CD4-positive, alpha-beta T cell (primary cell): Measurements from ENCODE around the gene FBXO30. TPM values are rescaled to one million over a fixed set of nuclear protein-coding genes. Genes with fewer than 3 reads are reported as not detected.

Source experiments
- ATAC-seq: fragments of 200-7000 bp; cut with Tn5 transposase; one replicate; pipeline ENCODE4 v1.10.0; 2022; ENCODE audit warnings: mild to moderate bottlenecking; ENCODE audit not compliant: poor library complexity
- CTCF ChIA-PET: fragments of 350-600 bp; sonication (Branson Sonifier 250); formaldehyde crosslinking; loops from one replicate; lab custom pipeline; 2021; ENCODE audit warnings: antibody characterized with exemption, inconsistent platforms; lab: Charles Lee
- POLR2A ChIA-PET: fragments of 350-600 bp; sonication (Branson Sonifier 250); formaldehyde crosslinking; loops from one replicate; lab custom pipeline; 2021; ENCODE audit warnings: antibody characterized with exemption, inconsistent platforms; lab: Charles Lee
- DNase-seq, 14 experiments: peaks; one replicate each; pipeline ENCODE4 v3.0.0-alpha.2; 2013 to 2020; ENCODE audit warnings: mixed read lengths in 2 of 14
- H3K27ac ChIP-seq, 2 donors: one replicate each; pipeline versions ENCODE4 v1.5.1 to v1.7.0; 2013; ENCODE audit warnings: low read length in 2 of 2, low read depth in 1 of 2, mild to moderate bottlenecking in 1 of 2
- H3K27me3 ChIP-seq, 2 experiments: 1 replicate in 1 of 2; 2 replicates in 1 of 2; pipeline versions ENCODE4 v1.6.1 to v1.7.0; 2013; ENCODE audit warnings: low read length in 2 of 2, control low read depth in 1 of 2, mild to moderate bottlenecking in 1 of 2, moderate library complexity in 1 of 2; ENCODE audit not compliant: insufficient read depth in 2 of 2, control insufficient read depth in 1 of 2
- H3K36me3 ChIP-seq: one replicate; pipeline ENCODE4 v1.6.1; 2013; ENCODE audit warnings: low read length, control low read depth; ENCODE audit not compliant: insufficient read depth
- H3K4me1 ChIP-seq: one replicate; pipeline ENCODE4 v1.6.1; 2013; ENCODE audit warnings: low read length, control low read depth; ENCODE audit not compliant: insufficient read depth
- H3K4me3 ChIP-seq: one replicate; pipeline ENCODE4 v1.5.1; 2013; ENCODE audit warnings: mild to moderate bottlenecking, low read length, moderate library complexity
- H3K9me3 ChIP-seq, 2 experiments: 1 replicate in 1 of 2; 2 replicates in 1 of 2; pipeline versions ENCODE4 v1.6.1 to v1.7.0; 2013; ENCODE audit warnings: low read length in 2 of 2, mild to moderate bottlenecking in 2 of 2, control low read depth in 1 of 2, moderate library complexity in 1 of 2; ENCODE audit not compliant: control insufficient read depth in 1 of 2, insufficient read depth in 1 of 2
- H3K27ac Mint-ChIP-seq: one replicate; pipeline ENCODE4 v1.8.0; 2020; ENCODE audit warnings: mixed read lengths
- H3K27me3 Mint-ChIP-seq: one replicate; pipeline ENCODE4 v1.8.0; 2021; ENCODE audit warnings: mixed read lengths
- H3K36me3 Mint-ChIP-seq: one replicate; pipeline ENCODE4 v1.8.0; 2021; ENCODE audit warnings: low read depth, mixed read lengths
- H3K4me1 Mint-ChIP-seq: one replicate; pipeline ENCODE4 v1.8.0; 2021; ENCODE audit warnings: low read depth, mixed read lengths
- H3K4me3 Mint-ChIP-seq: one replicate; pipeline ENCODE4 v1.8.0; 2020; ENCODE audit warnings: mild to moderate bottlenecking, mixed read lengths
- H3K9me3 Mint-ChIP-seq: one replicate; pipeline ENCODE4 v1.8.0; 2020; ENCODE audit warnings: mixed read lengths
- CTCF ChIP-seq: fragments of 200-600 bp; IDR thresholded peaks from one replicate; pipeline ENCODE4 v1.8.0; 2022; ENCODE audit warnings: antibody characterized with exemption, mild to moderate bottlenecking
- intact Hi-C, 2 experiments: fragments of 100-400 bp; cut with DNase I in 1 of 2; cut with micrococcal nuclease in 1 of 2; formaldehyde crosslinking; loops; one replicate each; pipeline versions ENCODE4 v1.15.1 to v1.9.0; 2023 to 2025; cut with DNase I, micrococcal nuclease
- total RNA-seq, 174 experiments: library from RNA in 2 of 174; stranded (reverse) in 2 of 174; gene quantifications; one replicate each; pipeline ENCODE4 v1.2.3 and lab custom pipeline; 2021 to 2026

The FBXO30 gene
- total RNA-seq, 2 experiments from 2014 or later, result 1.3 to 1.4 TPM

GRCh38 chr6:145863366-145863765 lies 48.8 kb upstream of the FBXO30 start:
- peaks cover 4% of the 10 kb centered on the region for H3K9me3 Mint-ChIP-seq
- Histone ChIP-seq H3K27me3 (no peaks in the 10 kb centered on the region), H3K9me3 (peaks cover 0 to 6% of the 10 kb centered on the region in 2 experiments), H3K27ac (no peak overlapping the region), H3K36me3 (no peaks in the 10 kb centered on the region), H3K4me1 (peaks cover 18% of the 10 kb centered on the region), H3K4me3 (no peak overlapping the region)
- H3K27ac Mint-ChIP-seq, result no peak overlapping the region
- ChIA-PET POLR2A (interaction anchor here (4.5 kb wide), 1 partner anchor 48 kb away, joined by 22 read pairs; the partner anchor contains the start of gene FBXO30), CTCF (no interaction called here)
- no peak for ATAC-seq
- intact Hi-C loops, result no loop called here
- no peak overlapping the region for H3K4me3 Mint-ChIP-seq
- H3K27me3 Mint-ChIP-seq, result no peaks in the 10 kb centered on the region
- no peak for TF ChIP-seq CTCF
- H3K36me3 Mint-ChIP-seq, result peaks cover 13% of the 10 kb centered on the region
- H3K4me1 Mint-ChIP-seq, result peaks cover 39% of the 10 kb centered on the region
- no peak for DNase-seq

- no peak overlapping the region for H3K4me3 ChIP-seq
- intact Hi-C loops, result no loop called here
- peaks cover 4% of the 10 kb centered on the region for H3K9me3 Mint-ChIP-seq
- no peak for TF ChIP-seq CTCF
- no peaks in the 10 kb centered on the region for H3K36me3 ChIP-seq
- ATAC-seq (no peak), DNase-seq (no peak)
- H3K9me3 ChIP-seq, result peaks cover 0 to 6% of the 10 kb centered on the region in 2 experiments
- no peak overlapping the region for H3K4me3 Mint-ChIP-seq
- ChIA-PET POLR2A (no interaction called here), CTCF (no interaction called here)
- peaks cover 14% of the 10 kb centered on the region for H3K4me1 Mint-ChIP-seq
- peaks cover 7% of the 10 kb centered on the region for H3K4me1 ChIP-seq
- H3K27ac ChIP-seq, result no peak overlapping the region
- H3K27me3 ChIP-seq, result no peaks in the 10 kb centered on the region
- H3K27me3 Mint-ChIP-seq, result no peaks in the 10 kb centered on the region
- no peak overlapping the region for H3K27ac Mint-ChIP-seq
- peaks cover 28% of the 10 kb centered on the region for H3K36me3 Mint-ChIP-seq
These were observed 46.0 kb upstream of the FBXO30 start for GRCh38 chr6:145860562-145860961.

- Mint-ChIP-seq H3K36me3 (peaks cover 5% of the 10 kb centered on the region), H3K27ac (no peak overlapping the region), H3K4me3 (no peak overlapping the region), H3K9me3 (no peaks in the 10 kb centered on the region), H3K27me3 (no peaks in the 10 kb centered on the region), H3K4me1 (no peaks in the 10 kb centered on the region)
- DNase-seq, result no peak
- Histone ChIP-seq H3K27ac (no peak overlapping the region), H3K9me3 (no peaks in the 10 kb centered on the region), H3K27me3 (no peaks in the 10 kb centered on the region), H3K4me3 (no peak overlapping the region), H3K36me3 (no peaks in the 10 kb centered on the region), H3K4me1 (no peaks in the 10 kb centered on the region)
- intact Hi-C loops, result no loop called here
- no peak for TF ChIP-seq CTCF
- no peak for ATAC-seq
- ChIA-PET POLR2A (no interaction called here), CTCF (no interaction called here)
These were observed 36.1 kb upstream of the FBXO30 start for GRCh38 chr6:145850671-145851070.
